Activated CD8-positive, alpha-beta memory T cell treated with anti-CD3 and anti-CD28 coated beads for 48 hours (primary cell): ENCODE results near the gene SLC22A17.
A peak's percentile ranks its signal among the peaks of the same experiment; 100 is the strongest.

Source experiments
- DNase-seq, 3 experiments: peaks; one replicate each; pipeline ENCODE4 v3.0.0-alpha.2; 2020; ENCODE audit warnings: low read depth in 2 of 3, low spot score in 2 of 3

Gene SLC22A17

GRCh38 chr14:23382276-23382675 lies 29.6 kb upstream of the SLC22A17 start:
- DNase-seq = no peak

- no peak for DNase-seq
These were observed 29.2 kb upstream of the SLC22A17 start for GRCh38 chr14:23381871-23382270.

- no peak for DNase-seq
These were observed 28.3 kb upstream of the SLC22A17 start for GRCh38 chr14:23380976-23381375.

GRCh38 chr14:23380197-23380914 lies 27.7 kb upstream of the SLC22A17 start:
- no peak for DNase-seq

- peak; percentile 14 to 47 (median 35) for DNase-seq
These were observed 26.9 kb upstream of the SLC22A17 start for GRCh38 chr14:23379366-23380196.

- no peak for DNase-seq
These were observed 26.0 kb upstream of the SLC22A17 start for GRCh38 chr14:23378612-23379220.

GRCh38 chr14:23377573-23378563 lies 25.2 kb upstream of the SLC22A17 start:
- no peak for DNase-seq

- no peak for DNase-seq
These were observed 24.5 kb upstream of the SLC22A17 start for GRCh38 chr14:23377198-23377550.

- no peak for DNase-seq
These were observed 24.0 kb upstream of the SLC22A17 start, which contains the start of gene CMTM5 for GRCh38 chr14:23376482-23377197. TSS of gene CMTM5 (plus strand) at chr14:23377046. CDS start at chr14:23377252, 206 bp downstream.

GRCh38 chr14:23375527-23376251 lies 23.0 kb upstream of the SLC22A17 start:
- DNase-seq = no peak

- no peak for DNase-seq
These were observed 20.4 kb upstream of the SLC22A17 start for GRCh38 chr14:23373041-23373440.

GRCh38 chr14:23372509-23372908 lies 19.8 kb upstream of the SLC22A17 start, which contains the start of gene IL25:
TSS of gene IL25 (plus strand) at chr14:23372809.
- DNase-seq = no peak

- no peak for DNase-seq
These were observed 19.2 kb upstream of the SLC22A17 start for GRCh38 chr14:23371865-23372264.

GRCh38 chr14:23370221-23370620 lies 17.5 kb upstream of the SLC22A17 start:
- DNase-seq = no peak

GRCh38 chr14:23366426-23366921 lies 13.8 kb upstream of the SLC22A17 start:
- DNase-seq = no peak

- DNase-seq = no peak
These were observed 13.2 kb upstream of the SLC22A17 start for GRCh38 chr14:23365732-23366425.

GRCh38 chr14:23365036-23365731 lies 12.5 kb upstream of the SLC22A17 start, which contains the start of gene EFS:
TSS of gene EFS (minus strand) at chr14:23365172. CDS start at chr14:23365025, 147 bp downstream.
- no peak for DNase-seq
